ENCODE results near the gene KMT2A. TPM values are rescaled to one million over a fixed set of nuclear protein-coding genes. Genes with fewer than 3 reads are reported as not detected.

The KMT2A gene
- total RNA-seq, 1 donor from 2014 or later = 56.8 TPM

DNA sequence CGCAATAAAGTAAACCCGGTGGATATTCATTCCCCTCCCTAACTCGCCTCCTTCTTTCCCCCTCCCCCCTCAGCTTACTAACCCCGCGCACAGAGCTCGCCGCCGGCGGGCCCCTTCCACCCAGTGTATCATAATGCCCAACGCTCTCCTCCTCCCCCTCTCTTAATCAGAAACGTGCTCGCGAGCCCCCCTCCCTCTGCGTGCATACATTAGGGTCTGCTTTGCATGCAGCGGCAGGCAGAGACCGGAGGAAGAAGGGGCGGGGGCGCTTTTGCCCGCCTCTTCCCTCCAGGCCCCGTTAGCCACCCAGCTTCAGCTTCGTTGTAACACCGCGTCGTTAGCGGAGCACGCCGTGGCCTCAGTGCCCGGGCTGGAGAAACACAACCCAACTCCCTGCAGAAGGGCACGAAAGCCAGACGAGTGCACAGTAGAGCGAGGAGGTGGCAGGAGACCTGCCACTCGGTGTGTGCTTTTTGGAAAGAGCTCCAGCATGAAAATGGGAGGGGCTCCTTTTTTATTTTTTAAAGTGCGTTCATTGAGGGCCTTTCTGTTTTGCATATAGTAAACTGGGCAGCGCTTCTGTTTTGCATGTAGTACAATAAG is 901 bp upstream of the KMT2A start:
- DNase-seq (ENCODE audit: extremely low spot score, unreplicated experiment) = peak; percentile 84
- H3K27ac Mint-ChIP-seq (ENCODE audit: unreplicated experiment) = peak overlapping the region; percentile 81
- H3K4me1 Mint-ChIP-seq (ENCODE audit: unreplicated experiment) = peaks cover 44% of the 10 kb centered on the region
- peak overlapping the region; percentile 89 for H3K4me3 Mint-ChIP-seq (ENCODE audit: unreplicated experiment)
- H3K27me3 Mint-ChIP-seq (ENCODE audit: unreplicated experiment) = no peaks in the 10 kb centered on the region
- H3K9me3 Mint-ChIP-seq (ENCODE audit: unreplicated experiment) = no peaks in the 10 kb centered on the region
- TF ChIP-seq, protein P1, sequence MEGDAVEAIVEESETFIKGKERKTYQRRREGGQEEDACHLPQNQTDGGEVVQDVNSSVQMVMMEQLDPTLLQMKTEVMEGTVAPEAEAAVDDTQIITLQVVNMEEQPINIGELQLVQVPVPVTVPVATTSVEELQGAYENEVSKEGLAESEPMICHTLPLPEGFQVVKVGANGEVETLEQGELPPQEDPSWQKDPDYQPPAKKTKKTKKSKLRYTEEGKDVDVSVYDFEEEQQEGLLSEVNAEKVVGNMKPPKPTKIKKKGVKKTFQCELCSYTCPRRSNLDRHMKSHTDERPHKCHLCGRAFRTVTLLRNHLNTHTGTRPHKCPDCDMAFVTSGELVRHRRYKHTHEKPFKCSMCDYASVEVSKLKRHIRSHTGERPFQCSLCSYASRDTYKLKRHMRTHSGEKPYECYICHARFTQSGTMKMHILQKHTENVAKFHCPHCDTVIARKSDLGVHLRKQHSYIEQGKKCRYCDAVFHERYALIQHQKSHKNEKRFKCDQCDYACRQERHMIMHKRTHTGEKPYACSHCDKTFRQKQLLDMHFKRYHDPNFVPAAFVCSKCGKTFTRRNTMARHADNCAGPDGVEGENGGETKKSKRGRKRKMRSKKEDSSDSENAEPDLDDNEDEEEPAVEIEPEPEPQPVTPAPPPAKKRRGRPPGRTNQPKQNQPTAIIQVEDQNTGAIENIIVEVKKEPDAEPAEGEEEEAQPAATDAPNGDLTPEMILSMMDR (IDR thresholded peaks at IDR 0.05) = no peak
- no peaks in the 10 kb centered on the region for H3K36me3 Mint-ChIP-seq (ENCODE audit: unreplicated experiment)

DNA sequence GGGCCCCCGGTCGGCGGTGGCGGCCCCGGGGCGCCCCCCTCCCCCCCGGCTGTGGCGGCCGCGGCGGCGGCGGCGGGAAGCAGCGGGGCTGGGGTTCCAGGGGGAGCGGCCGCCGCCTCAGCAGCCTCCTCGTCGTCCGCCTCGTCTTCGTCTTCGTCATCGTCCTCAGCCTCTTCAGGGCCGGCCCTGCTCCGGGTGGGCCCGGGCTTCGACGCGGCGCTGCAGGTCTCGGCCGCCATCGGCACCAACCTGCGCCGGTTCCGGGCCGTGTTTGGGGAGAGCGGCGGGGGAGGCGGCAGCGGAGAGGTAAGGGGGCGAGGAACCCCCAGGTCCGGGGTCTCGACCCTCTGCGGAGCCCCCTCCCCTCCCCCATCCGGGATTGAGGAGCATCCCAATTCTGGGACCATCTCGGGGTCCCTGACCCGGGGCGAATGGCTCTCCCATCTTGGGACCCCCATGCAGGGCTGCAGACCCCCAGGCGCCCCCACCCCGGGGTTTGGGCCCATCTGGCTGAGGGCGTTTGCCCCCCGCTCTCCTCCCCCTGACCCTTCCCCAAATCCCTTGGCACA is 431 bp downstream of the KMT2A start:
- Mint-ChIP-seq H3K36me3 (ENCODE audit: unreplicated experiment) (peaks cover 5% of the 10 kb centered on the region), H3K9me3 (ENCODE audit: unreplicated experiment) (no peaks in the 10 kb centered on the region), H3K27me3 (ENCODE audit: unreplicated experiment) (no peaks in the 10 kb centered on the region), H3K4me3 (ENCODE audit: unreplicated experiment) (peak overlapping the region; percentile 89), H3K27ac (ENCODE audit: unreplicated experiment) (peak overlapping the region; percentile 90), H3K4me1 (ENCODE audit: unreplicated experiment) (peaks cover 53% of the 10 kb centered on the region)
- TF ChIP-seq, protein P1 (IDR thresholded peaks at IDR 0.05) = no peak
- no peak for DNase-seq (ENCODE audit: extremely low spot score, unreplicated experiment)

DNA sequence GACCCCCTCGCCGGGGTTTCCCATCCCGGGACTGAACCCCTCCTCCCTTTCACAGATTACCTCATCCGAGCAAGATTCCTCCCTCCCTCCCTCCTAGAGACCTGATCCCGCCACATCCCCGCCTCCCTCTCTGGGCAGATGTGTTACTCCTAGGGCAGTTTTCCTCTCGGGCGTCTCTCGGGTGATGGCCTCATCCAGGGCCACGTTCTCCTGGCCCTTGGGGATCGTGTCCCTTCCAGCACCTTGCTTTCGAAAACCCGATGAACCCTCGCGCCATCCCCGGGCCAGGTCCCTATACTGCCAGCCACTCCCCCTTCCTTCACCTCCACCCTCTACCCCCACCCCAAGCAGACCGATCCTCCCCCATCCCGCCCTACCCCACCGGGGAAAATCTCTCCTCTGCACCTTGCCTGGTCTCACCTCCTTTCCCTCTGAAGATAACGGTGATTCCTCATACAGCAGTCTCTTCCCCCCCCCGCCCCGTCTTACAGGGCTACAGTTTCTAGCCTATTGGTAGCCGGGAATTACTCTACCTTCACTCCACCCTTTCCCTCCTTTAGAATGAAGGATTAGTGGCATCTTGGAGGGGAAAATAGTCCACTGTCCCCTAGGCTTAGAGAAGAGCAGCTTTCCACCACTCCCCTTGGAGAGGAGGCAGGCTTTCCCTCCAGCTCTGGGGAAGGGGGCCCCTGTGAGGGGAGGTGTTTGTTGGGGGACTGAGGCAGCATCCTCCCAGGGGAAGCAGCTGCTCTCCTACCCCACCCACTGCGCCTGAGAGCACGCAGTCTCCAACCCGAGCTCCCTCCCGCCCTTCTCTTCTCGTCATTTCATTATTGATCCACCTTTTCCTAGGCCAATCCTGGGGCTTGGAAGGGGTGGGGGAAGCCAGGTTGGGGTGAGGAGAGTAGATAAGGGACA is 1.2 kb downstream of the KMT2A start:
- Mint-ChIP-seq H3K4me1 (ENCODE audit: unreplicated experiment) (peaks cover 60% of the 10 kb centered on the region), H3K4me3 (ENCODE audit: unreplicated experiment) (peak overlapping the region; percentile 89), H3K9me3 (ENCODE audit: unreplicated experiment) (no peaks in the 10 kb centered on the region), H3K36me3 (ENCODE audit: unreplicated experiment) (peaks cover 6% of the 10 kb centered on the region), H3K27ac (ENCODE audit: unreplicated experiment) (peak overlapping the region; percentile 90), H3K27me3 (ENCODE audit: unreplicated experiment) (no peaks in the 10 kb centered on the region)
- TF ChIP-seq, protein P1 (IDR thresholded peaks at IDR 0.05) = no peak
- no peak for DNase-seq (ENCODE audit: extremely low spot score, unreplicated experiment)

DNA sequence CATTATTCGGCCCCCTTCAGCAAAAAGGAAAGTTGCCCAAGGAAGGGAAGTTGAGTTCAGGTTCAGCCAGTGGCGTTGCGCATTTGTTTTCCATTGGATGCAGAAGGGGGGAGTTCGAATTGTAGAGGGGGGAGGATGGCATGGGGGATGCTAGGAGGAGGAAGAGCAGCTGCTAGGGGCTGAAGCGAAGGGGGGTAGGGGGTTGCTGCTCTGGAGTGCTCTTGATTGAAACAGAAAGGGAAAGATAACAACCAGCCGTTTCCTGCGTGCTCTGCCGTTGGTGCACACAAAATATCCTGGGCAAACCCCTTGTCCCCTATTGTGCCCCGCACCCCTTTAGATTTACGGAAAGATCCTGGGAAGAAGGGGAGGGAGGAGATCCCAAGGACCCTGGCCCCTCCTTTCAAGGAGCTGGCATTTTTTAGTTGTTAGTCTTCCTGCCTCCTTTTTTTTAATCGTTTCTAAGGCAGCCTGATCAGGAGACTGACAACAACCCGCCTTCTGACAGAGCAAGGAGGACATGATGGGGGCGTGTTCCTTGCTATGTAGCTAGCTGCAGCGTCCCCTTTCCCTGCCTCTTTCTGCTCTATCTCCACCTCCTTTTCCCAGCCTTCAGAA is 2.1 kb downstream of the KMT2A start:
- no peak for DNase-seq (ENCODE audit: extremely low spot score, unreplicated experiment)
- TF ChIP-seq, protein P1 (IDR thresholded peaks at IDR 0.05) = peak; percentile 7
- Mint-ChIP-seq H3K4me3 (ENCODE audit: unreplicated experiment) (peak overlapping the region; percentile 89), H3K4me1 (ENCODE audit: unreplicated experiment) (peaks cover 62% of the 10 kb centered on the region), H3K9me3 (ENCODE audit: unreplicated experiment) (no peaks in the 10 kb centered on the region), H3K27me3 (ENCODE audit: unreplicated experiment) (no peaks in the 10 kb centered on the region), H3K27ac (ENCODE audit: unreplicated experiment) (peak overlapping the region; percentile 90), H3K36me3 (ENCODE audit: unreplicated experiment) (peaks cover 6% of the 10 kb centered on the region)

Measured in osteocyte (in vitro differentiated cells).